Activated naive CD4-positive, alpha-beta T cell treated with anti-CD3 and anti-CD28 coated beads for 36 hours (primary cell): ENCODE data around the gene CPAMD8. TPM values are rescaled to one million over a fixed set of nuclear protein-coding genes. Genes with fewer than 3 reads are reported as not detected.
"Not testable (repeated sequence)": the region's sequence is repeated elsewhere in the genome, so short reads cannot be mapped to it uniquely, and the experiment has no call there.

Experiments used
- CTCF ChIA-PET: fragments of 350-600 bp; sonication (Branson Sonifier 250); formaldehyde crosslinking; loops from one replicate; lab custom pipeline; 2021; ENCODE audit warnings: antibody characterized with exemption; lab: Charles Lee
- DNase-seq: peaks from one replicate; pipeline ENCODE4 v3.0.0-alpha.2; 2020
- H3K27ac Mint-ChIP-seq: one replicate; pipeline ENCODE4 v1.8.0; 2021; ENCODE audit warnings: mild to moderate bottlenecking, mixed read lengths
- H3K27me3 Mint-ChIP-seq: one replicate; pipeline ENCODE4 v1.8.0; 2021; ENCODE audit warnings: low read depth, mixed read lengths
- H3K36me3 Mint-ChIP-seq: one replicate; pipeline ENCODE4 v1.8.0; 2021; ENCODE audit warnings: low read depth, mixed read lengths
- H3K4me1 Mint-ChIP-seq: one replicate; pipeline ENCODE4 v1.8.0; 2021; ENCODE audit warnings: low read depth, mixed read lengths
- H3K4me3 Mint-ChIP-seq: one replicate; pipeline ENCODE4 v1.8.0; 2021; ENCODE audit warnings: mild to moderate bottlenecking, moderate library complexity, mixed read lengths
- H3K9me3 Mint-ChIP-seq: one replicate; pipeline ENCODE4 v1.8.0; 2021; ENCODE audit warnings: mixed read lengths
- intact Hi-C: fragments of 100-400 bp; cut with micrococcal nuclease; formaldehyde crosslinking; loops from one replicate; pipeline ENCODE4 v1.15.1; 2023
- total RNA-seq, 2 experiments: library from RNA; stranded (reverse); gene quantifications; one replicate each; pipeline ENCODE4 v1.2.3, GENCODE V29; 2021

The CPAMD8 gene
- total RNA-seq, 2 experiments from 2014 or later = 0.41 to 0.44 TPM

DNA sequence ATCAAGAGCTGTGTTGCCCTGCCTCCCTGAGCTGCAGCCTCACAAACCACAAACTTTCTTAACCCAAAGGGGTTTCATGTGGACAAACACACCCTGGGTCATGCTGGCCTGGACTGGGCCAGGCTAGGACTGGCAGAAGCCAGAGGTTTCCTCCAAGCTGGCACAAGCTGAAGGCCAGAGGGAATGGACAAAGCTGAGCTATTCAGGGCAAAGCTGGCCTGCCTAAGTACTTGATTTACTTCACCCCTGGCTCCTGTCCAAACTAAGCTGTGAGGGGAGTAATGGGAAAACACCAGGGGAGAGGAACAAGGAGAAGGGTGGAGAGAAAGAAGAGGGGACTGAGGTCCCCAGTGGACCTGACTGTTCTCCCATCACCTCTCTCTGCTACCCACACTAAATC lies 6.2 kb downstream of the CPAMD8 start:
- H3K4me3 Mint-ChIP-seq = no peak overlapping the region
- H3K27me3 Mint-ChIP-seq = peaks cover 12% of the 10 kb centered on the region
- H3K4me1 Mint-ChIP-seq = no peaks in the 10 kb centered on the region
- no peak overlapping the region for H3K27ac Mint-ChIP-seq
- CTCF ChIA-PET = no interaction called here
- H3K9me3 Mint-ChIP-seq = peaks cover 16% of the 10 kb centered on the region
- intact Hi-C loops = no loop called here
- DNase-seq = no peak
- peaks cover 1% of the 10 kb centered on the region for H3K36me3 Mint-ChIP-seq

DNA sequence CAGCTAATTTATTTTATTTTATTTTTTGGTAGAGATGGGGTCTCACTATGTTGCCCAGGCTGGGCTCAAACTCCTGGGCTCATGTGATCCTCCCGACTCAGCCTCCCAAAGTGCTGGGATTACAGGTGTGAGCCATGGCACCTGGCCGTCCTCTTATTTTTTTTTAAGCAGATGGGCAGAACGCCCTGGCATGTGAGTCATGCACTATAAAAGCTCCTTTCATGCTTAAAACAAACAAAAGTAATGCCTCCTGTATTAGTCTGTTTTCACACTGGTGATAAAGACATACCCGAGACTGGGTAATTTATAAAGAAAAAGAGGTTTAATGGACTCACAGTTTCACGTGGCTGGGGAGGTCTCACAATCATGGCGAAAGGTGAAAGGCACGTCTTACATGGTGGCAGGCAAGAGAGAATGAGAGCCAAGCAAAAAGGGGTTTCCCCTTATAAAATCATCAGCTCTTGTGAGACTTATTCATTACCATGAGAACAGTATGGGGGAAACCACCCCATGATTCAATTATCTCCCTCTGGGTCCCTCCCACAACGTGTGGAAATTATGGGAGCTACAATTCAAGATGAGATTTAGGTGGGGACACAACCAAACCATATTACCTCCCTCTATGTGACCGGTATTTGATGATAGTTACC lies 12.3 kb downstream of the CPAMD8 start:
- peak; percentile 30 for DNase-seq
- H3K4me1 Mint-ChIP-seq, H3K4me3 Mint-ChIP-seq, intact Hi-C loops, H3K36me3 Mint-ChIP-seq, H3K9me3 Mint-ChIP-seq, H3K27me3 Mint-ChIP-seq, H3K27ac Mint-ChIP-seq: not testable (repeated sequence)
- CTCF ChIA-PET = interaction anchor here (0.7 kb wide), 1 partner anchor 20 kb away, joined by 3 read pairs; no protein-coding TSS in a partner anchor

DNA sequence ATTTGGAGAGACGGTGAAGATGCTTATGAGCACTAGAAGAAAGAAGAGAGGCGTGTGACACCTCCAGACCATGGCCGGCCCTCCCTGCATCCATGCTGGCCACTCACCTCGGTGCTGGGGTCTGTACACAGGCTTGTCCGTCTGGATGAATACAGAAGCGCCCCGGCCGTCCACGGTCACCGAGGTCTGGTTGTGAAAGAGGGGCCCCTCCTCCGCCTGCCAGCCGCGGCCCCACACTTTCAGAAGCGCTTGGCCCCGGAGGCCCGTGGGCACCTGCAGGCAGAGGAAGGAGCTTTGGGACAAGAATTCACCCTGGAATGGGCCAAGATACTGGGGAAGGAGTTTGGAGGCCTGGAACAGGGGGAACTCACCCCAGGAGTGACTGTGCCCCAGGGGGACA lies 15.1 kb downstream of the CPAMD8 start:
- H3K4me3 Mint-ChIP-seq = no peak overlapping the region
- CTCF ChIA-PET = no interaction called here
- H3K9me3 Mint-ChIP-seq = peaks cover 5% of the 10 kb centered on the region
- peaks cover 4% of the 10 kb centered on the region for H3K4me1 Mint-ChIP-seq
- intact Hi-C loops = no loop called here
- no peak overlapping the region for H3K27ac Mint-ChIP-seq
- no peaks in the 10 kb centered on the region for H3K27me3 Mint-ChIP-seq
- no peaks in the 10 kb centered on the region for H3K36me3 Mint-ChIP-seq
- no peak for DNase-seq

DNA sequence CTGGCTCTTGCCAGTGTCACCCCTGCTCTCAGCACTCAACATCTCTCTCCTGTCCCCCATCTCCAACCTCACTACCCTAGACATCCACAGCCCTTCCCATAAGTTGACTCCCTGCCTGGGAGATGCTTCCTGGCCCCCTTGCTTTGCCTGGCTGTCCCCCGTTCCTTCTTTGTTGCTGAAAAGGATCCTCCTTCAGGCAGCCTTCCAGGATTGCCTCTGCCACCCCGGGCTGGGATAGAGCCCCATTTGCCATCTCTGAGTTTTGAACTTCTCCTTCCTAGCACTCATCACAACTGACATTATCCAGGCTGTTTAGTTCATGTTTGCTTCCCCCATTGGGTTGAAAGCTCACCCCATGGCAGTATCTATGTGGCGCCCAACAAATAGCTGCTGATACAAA lies 20.0 kb downstream of the CPAMD8 start:
- no peak for DNase-seq
- CTCF ChIA-PET = interaction anchor here (0.6 kb wide), 1 partner anchor 169 kb away, joined by 4 read pairs; no protein-coding TSS in a partner anchor

DNA sequence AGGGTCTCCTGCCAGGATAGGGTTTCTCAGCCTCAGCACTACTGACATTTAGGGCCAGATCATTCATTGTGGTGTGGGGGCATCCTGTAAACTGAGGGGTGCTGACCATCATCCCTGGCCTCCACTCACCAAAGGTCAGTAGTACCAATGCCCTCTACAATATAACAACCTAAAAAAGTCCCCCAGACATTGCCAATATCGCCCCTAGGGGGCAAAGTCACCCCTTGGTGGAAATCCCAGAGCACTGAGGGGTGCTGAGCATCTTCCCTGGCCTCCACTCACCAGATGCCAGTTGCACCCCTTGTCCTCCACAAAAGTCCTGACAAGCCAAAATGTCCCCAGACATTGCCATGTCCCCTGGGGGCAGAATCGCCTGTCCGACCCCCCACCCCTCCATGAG lies 21.6 kb downstream of the CPAMD8 start:
- CTCF ChIA-PET = no interaction called here
- Mint-ChIP-seq H3K27ac (no peak overlapping the region), H3K4me1 (peaks cover 23% of the 10 kb centered on the region), H3K27me3 (no peaks in the 10 kb centered on the region), H3K4me3 (no peak overlapping the region), H3K9me3 (peaks cover 2% of the 10 kb centered on the region), H3K36me3 (no peaks in the 10 kb centered on the region)
- intact Hi-C loops = no loop called here
- no peak for DNase-seq

More for the DNA sequence above, 20.0 kb downstream of the CPAMD8 start:
- H3K36me3 Mint-ChIP-seq = no peaks in the 10 kb centered on the region
- no peaks in the 10 kb centered on the region for H3K27me3 Mint-ChIP-seq
- intact Hi-C loops = no loop called here
- no peak overlapping the region for H3K27ac Mint-ChIP-seq
- peaks cover 2% of the 10 kb centered on the region for H3K9me3 Mint-ChIP-seq
- H3K4me1 Mint-ChIP-seq = peaks cover 11% of the 10 kb centered on the region
- H3K4me3 Mint-ChIP-seq = no peak overlapping the region

DNA sequence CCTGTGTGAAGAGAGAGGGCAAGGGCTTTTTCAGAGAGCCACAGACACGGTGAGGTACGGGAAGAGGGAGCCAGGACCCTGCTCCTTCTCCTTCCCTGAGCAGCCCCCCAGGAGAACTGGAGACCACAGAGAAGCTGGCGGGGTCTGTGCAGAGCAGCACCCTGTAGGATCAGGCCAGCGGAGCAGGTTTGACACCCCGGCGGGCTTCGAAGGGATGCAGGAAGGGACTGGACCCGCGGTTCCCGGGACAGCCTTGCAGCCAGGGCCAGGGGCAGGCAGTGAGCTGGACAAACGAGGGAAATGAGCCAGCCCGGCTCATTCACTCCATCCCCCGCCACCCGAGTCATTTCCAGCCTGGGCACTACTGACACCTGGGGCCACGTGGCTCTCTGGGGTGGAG lies 22.2 kb downstream of the CPAMD8 start:
- Mint-ChIP-seq H3K27me3 (no peaks in the 10 kb centered on the region), H3K36me3 (no peaks in the 10 kb centered on the region), H3K4me1 (peaks cover 23% of the 10 kb centered on the region), H3K27ac (no peak overlapping the region), H3K9me3 (no peaks in the 10 kb centered on the region), H3K4me3 (no peak overlapping the region)
- DNase-seq = no peak
- CTCF ChIA-PET = no interaction called here
- intact Hi-C loops = no loop called here

DNA sequence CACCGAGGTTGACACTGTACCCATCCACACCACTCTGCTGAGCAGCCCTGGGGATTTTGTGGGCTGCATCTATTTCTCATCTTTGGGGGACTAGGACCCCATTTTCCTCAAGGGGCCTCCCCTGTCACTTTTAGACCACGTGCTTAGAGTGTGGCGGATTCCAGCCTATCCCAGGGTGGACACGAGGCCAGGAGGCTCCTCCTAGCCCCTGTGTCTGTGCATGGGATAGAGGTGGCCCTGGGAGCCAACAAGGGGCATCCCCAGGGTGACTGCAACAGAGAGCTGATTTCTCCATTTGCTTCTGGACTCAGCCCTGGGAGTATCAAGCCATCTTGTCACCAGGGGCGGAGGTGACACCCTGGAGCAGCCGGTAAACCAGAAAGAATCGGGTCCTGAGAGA lies 24.2 kb downstream of the CPAMD8 start:
- CTCF ChIA-PET = no interaction called here
- H3K4me1 Mint-ChIP-seq = peaks cover 23% of the 10 kb centered on the region
- H3K27ac Mint-ChIP-seq = no peak overlapping the region
- intact Hi-C loops = no loop called here
- H3K9me3 Mint-ChIP-seq = peaks cover 7% of the 10 kb centered on the region
- peaks cover 5% of the 10 kb centered on the region for H3K36me3 Mint-ChIP-seq
- peak; percentile 22 for DNase-seq
- no peak overlapping the region for H3K4me3 Mint-ChIP-seq
- H3K27me3 Mint-ChIP-seq = no peaks in the 10 kb centered on the region

DNA sequence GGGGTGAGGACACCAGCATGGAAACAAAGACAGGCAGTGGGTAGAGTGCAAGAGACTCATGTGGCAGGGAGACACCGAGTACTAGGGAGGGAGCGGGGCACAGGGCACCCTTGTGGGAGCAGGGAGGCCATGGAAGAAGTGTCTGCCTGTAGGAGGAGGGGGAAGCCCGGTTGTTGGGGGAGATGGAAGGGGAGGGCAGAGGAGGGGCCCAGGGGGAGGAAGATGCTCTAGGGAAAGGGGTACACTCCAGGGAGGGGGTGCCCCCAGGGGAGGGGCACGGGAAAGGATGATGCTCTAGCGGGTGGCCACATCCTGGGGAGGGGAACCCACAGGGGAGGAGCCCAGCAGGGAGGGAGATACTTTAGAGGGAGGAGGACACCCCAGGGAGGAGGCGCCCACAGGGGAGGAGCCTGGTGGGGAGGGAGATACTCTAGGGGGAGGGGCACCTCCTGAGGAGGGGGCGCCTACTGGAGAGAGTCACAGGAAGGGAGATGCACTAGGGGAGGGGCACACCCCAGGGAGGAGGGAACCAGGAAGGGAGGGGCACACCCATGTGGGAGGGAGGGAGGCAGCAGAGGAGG lies 24.9 kb downstream of the CPAMD8 start:
- Mint-ChIP-seq H3K36me3 (peaks cover 5% of the 10 kb centered on the region), H3K9me3 (peaks cover 7% of the 10 kb centered on the region), H3K4me1 (peaks cover 23% of the 10 kb centered on the region), H3K4me3 (peak overlapping the region; percentile 24), H3K27ac (peak overlapping the region; percentile 50), H3K27me3 (no peaks in the 10 kb centered on the region)
- intact Hi-C loops = no loop called here
- CTCF ChIA-PET = interaction anchor here (0.5 kb wide), 1 partner anchor 78 kb away, joined by 3 read pairs; no protein-coding TSS in a partner anchor
- peak; percentile 90 for DNase-seq

DNA sequence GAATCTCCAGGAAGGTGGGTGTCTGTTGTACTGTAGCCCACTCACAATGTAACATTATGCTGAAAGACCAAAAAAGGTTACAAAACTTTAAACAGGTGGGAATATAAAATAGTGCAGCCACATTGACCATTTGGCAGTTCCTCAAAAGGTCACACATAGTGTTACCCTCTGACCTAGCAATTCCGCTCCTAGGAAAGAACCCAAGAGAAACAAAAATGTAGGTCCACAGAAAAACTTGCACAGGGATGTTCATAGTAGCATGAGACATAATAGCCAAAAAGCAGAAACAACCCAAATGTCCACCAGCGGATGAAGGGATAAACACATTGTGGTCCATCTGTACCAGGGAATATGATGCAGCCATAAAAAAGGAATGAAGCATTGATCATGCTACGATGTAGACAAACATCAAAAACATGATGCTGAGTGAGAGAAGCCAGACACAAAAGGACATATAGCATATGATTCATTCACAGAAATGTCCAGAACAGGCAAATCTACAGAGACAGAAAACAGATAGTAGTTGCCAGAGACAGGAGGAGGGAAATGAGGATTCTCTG lies 27.9 kb downstream of the CPAMD8 start:
- H3K27ac Mint-ChIP-seq = no peak overlapping the region
- intact Hi-C loops = no loop called here

DNA sequence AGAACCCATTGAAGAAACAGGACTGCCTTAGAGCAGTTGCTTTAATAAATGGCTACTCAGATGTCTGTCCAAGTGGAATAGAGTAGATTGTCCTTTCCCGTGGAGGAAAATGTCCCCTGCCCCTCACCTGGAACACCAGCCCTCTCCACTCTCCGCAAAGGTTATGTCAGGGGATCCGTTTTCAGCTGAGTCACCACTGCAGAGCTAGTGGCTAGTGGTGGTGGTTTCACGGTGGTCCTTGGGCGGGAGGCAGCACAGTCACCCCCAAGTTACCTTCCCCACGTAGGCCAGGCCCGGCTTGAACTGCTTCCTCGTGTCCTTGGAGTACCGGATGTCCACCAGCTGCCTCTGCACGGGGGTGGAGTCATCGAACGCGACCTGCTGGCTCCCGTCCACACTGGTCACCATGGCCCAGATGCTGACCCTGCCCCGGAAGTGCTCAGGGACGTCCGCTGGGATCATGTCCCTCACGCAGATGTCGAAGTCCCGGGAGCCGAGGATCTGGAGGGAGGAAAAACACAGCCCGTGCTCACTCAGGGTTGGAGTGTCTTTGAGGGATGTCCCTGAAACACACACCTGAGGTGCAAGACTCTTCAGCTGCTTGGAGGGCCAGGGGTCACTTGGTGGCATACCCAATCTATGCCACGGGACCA lies 29.6 kb downstream of the CPAMD8 start:
- H3K27me3 Mint-ChIP-seq, H3K27ac Mint-ChIP-seq, H3K36me3 Mint-ChIP-seq, H3K4me3 Mint-ChIP-seq, intact Hi-C loops, H3K9me3 Mint-ChIP-seq, CTCF ChIA-PET, DNase-seq: not testable (repeated sequence)
- peaks cover 16% of the 10 kb centered on the region for H3K4me1 Mint-ChIP-seq

More for the DNA sequence above, 27.9 kb downstream of the CPAMD8 start:
- CTCF ChIA-PET = no interaction called here
- Mint-ChIP-seq H3K27me3 (no peaks in the 10 kb centered on the region), H3K4me1 (peaks cover 23% of the 10 kb centered on the region), H3K4me3 (no peak overlapping the region), H3K9me3 (peaks cover 8% of the 10 kb centered on the region), H3K36me3 (peaks cover 5% of the 10 kb centered on the region)
- no peak for DNase-seq

DNA sequence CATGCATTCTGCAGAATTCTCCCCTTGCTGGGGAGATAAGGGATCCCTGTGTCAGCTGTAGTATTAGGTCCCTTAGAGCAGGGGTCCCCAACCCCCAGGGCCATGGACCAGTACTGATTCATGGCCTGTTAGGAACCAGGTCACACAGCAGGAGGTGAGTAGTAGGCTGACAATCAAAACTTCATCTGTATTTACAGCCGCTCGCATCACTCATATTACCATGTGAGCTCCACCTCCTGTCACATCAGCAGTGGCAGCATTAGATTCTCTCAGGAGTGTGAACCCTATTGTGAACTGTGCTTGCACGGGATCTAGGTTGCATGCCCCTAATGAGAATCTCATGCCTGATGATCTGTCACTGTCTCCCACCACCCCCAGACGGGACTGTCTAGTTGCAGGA lies 37.9 kb downstream of the CPAMD8 start:
- DNase-seq = no peak
- intact Hi-C loops = no loop called here
- no peak overlapping the region for H3K4me3 Mint-ChIP-seq
- H3K27ac Mint-ChIP-seq = no peak overlapping the region
- CTCF ChIA-PET = interaction anchor here (0.7 kb wide), 1 partner anchor 294 kb away, joined by 3 read pairs; no protein-coding TSS in a partner anchor
- H3K9me3 Mint-ChIP-seq = peaks cover 11% of the 10 kb centered on the region
- H3K36me3 Mint-ChIP-seq = peaks cover 7% of the 10 kb centered on the region
- no peaks in the 10 kb centered on the region for H3K4me1 Mint-ChIP-seq
- H3K27me3 Mint-ChIP-seq = no peaks in the 10 kb centered on the region

DNA sequence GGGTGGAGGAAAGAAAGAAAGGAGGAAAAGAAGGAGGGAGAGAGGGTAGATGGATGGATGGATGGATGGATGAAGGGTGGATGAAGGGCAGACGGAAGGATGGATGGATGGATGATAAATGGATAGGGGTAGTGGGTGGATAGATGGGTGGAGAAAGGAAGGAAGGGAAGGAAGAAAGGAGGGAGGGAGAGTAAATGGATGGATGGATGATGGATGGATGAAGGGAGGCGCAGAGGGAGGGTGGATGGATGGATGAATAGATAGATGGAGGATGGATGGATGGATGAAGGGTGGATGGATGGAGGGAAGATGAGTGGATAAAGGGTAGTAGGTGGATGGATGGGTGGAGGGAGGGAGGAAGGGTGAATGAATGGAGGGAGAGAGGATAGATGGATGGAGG lies 41.2 kb downstream of the CPAMD8 start:
- Mint-ChIP-seq H3K36me3 (peaks cover 5% of the 10 kb centered on the region), H3K4me3 (no peak overlapping the region), H3K4me1 (no peaks in the 10 kb centered on the region), H3K27ac (no peak overlapping the region), H3K27me3 (no peaks in the 10 kb centered on the region), H3K9me3 (peaks cover 12% of the 10 kb centered on the region)
- intact Hi-C loops = no loop called here
- no peak for DNase-seq
- CTCF ChIA-PET = no interaction called here
